Sciatic nerve (tissue), 1 donor: ENCODE data around the gene PHLPP1. TPM values are rescaled to one million over a fixed set of nuclear protein-coding genes. Genes with fewer than 3 reads are reported as not detected.

ENCODE experiments used
- total RNA-seq: library from RNA; stranded (reverse); fragmentation: NEBNext Ultra II Directional; extraction: Animal tissue kit (Norgen Biotek cat#: 25700); gene quantifications from one replicate; pipeline ENCODE4 v1.2.1, GENCODE V29; 2021
- donor health status: DM: no; HTN: no; CAD: no.

PHLPP1 gene
- total RNA-seq, 1 donor from 2014 or later, result 23.8 TPM

Other genes with a start within 250 kb of the PHLPP1 start
- gene ZCCHC2, start 192.5 kb upstream of the PHLPP1 start, total RNA-seq, result 35.5 TPM